ENCODE data around the gene EVL. TPM values are rescaled to one million over a fixed set of nuclear protein-coding genes. Genes with fewer than 3 reads are reported as not detected.

Gene EVL, protein sequence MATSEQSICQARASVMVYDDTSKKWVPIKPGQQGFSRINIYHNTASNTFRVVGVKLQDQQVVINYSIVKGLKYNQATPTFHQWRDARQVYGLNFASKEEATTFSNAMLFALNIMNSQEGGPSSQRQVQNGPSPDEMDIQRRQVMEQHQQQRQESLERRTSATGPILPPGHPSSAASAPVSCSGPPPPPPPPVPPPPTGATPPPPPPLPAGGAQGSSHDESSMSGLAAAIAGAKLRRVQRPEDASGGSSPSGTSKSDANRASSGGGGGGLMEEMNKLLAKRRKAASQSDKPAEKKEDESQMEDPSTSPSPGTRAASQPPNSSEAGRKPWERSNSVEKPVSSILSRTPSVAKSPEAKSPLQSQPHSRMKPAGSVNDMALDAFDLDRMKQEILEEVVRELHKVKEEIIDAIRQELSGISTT
- total RNA-seq (2022; extraction: Qiagen RNA extraction; ENCODE audit: low read depth) = 23.2 to 28.8 TPM (median 24.5 TPM) in 5 replicates

GRCh38 chr14:100065111-100065871, at the start of gene EVL:
Gene EVL, plus strand, starts transcription at chr14:100065422. Its CDS starts 79 bp downstream, at chr14:100065501.

DNA sequence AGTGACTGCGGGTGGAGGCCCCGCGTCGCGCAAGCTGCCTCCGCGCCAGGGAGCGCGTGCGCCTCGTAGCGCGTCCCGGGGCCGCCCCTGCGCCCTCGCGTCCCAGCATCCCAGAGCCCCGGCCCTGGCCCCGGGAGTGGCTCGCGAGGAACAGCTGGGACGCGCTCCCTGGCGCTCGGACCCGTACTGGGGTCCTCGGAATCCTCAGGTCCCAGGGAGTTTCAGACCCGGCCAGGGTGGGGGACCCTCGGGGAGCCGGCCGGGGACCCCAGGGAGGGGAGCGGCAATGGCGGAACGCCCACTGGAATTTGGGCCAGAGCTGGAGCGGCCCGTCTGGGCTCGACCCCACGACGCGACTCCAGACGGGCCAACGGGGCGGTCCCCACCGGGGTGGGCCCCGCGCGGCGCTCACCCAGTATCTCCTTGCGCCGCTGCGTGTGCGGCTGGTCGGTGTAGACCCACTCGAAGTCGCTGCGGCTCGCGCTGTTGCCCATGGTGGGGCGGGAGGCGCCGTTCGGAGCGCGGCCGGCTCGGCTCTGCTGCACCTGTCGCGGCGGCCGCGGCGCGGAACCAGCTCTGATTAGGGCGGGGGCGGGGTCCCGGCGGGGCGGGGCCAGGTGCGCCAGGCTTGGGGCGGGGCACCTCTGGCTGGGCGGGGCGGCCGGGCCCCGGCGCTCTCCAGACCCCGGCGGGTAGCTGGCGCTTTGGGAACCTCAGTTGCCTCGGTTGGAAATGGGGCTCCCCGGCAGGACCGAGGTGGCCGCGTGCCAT, 94.1 kb downstream of the EVL start, which contains the start of gene DEGS2:
Gene DEGS2, minus strand, starts transcription at position 552 of the 771 bp plus-strand sequence. Its CDS starts 58 bp downstream, at position 494.

Other genes with a start within 250 kb of the EVL start
- 0.91 to 2.0 TPM (median 1.6 TPM) in 5 replicates for gene DEGS2, start 94.2 kb downstream of the EVL start, total RNA-seq (2022; extraction: Qiagen RNA extraction; ENCODE audit: low read depth)
- gene YY1, start 173.7 kb downstream of the EVL start, total RNA-seq (2022; extraction: Qiagen RNA extraction; ENCODE audit: low read depth) = 55.5 to 93.7 TPM (median 69.3 TPM) in 5 replicates
- gene SLC25A29, start 241.0 kb downstream of the EVL start, total RNA-seq (2022; extraction: Qiagen RNA extraction; ENCODE audit: low read depth) = 5.8 to 10.7 TPM (median 10.2 TPM) in 5 replicates